Measurements from ENCODE around the gene CSGALNACT2.

CSGALNACT2 gene

GRCh38 chr10:43209651-43210141 lies 71.5 kb downstream of the CSGALNACT2 start:
- no peaks in the 10 kb centered on the region for H3K36me3 ChIP-seq (ENCODE audit: control insufficient read depth, insufficient read depth, low read length)
- no peak overlapping the region for H3K9ac ChIP-seq
- H3K79me2 ChIP-seq: no peaks in the 10 kb centered on the region
- no peak overlapping the region for H2AFZ ChIP-seq
- H3K4me1 ChIP-seq: no peaks in the 10 kb centered on the region
- TF ChIP-seq CTCF (IDR thresholded peaks at IDR 0.05): no peak
- H3K27ac ChIP-seq: no peak overlapping the region
- no peaks in the 10 kb centered on the region for H3K9me3 ChIP-seq (ENCODE audit: control insufficient read depth, low read length)
- no peak overlapping the region for H3K4me2 ChIP-seq (ENCODE audit: low read length)
- no peak overlapping the region for H3K4me3 ChIP-seq (ENCODE audit: low read depth, low read length)
- H3K27me3 ChIP-seq (ENCODE audit: control insufficient read depth, insufficient read depth, low read length): no peaks in the 10 kb centered on the region

- no peak for TF ChIP-seq CTCF (IDR thresholded peaks at IDR 0.05)
- Histone ChIP-seq H2AFZ (no peak overlapping the region), H3K4me2 (ENCODE audit: low read length) (no peak overlapping the region), H3K27ac (no peak overlapping the region), H3K79me2 (no peaks in the 10 kb centered on the region), H3K4me3 (ENCODE audit: low read depth, low read length) (no peak overlapping the region), H3K36me3 (ENCODE audit: control insufficient read depth, insufficient read depth, low read length) (no peaks in the 10 kb centered on the region), H3K9me3 (ENCODE audit: control insufficient read depth, low read length) (no peaks in the 10 kb centered on the region), H3K27me3 (ENCODE audit: control insufficient read depth, insufficient read depth, low read length) (no peaks in the 10 kb centered on the region), H3K4me1 (no peaks in the 10 kb centered on the region), H3K9ac (no peak overlapping the region)
Measured at GRCh38 chr10:43210556-43210955, 72.3 kb downstream of the CSGALNACT2 start.

GRCh38 chr10:43211030-43211429 lies 72.8 kb downstream of the CSGALNACT2 start:
- H3K79me2 ChIP-seq: no peaks in the 10 kb centered on the region
- no peaks in the 10 kb centered on the region for H3K27me3 ChIP-seq (ENCODE audit: control insufficient read depth, insufficient read depth, low read length)
- no peak for TF ChIP-seq CTCF (IDR thresholded peaks at IDR 0.05)
- no peaks in the 10 kb centered on the region for H3K4me1 ChIP-seq
- H2AFZ ChIP-seq: no peak overlapping the region
- H3K27ac ChIP-seq: no peak overlapping the region
- H3K4me2 ChIP-seq (ENCODE audit: low read length): no peak overlapping the region
- H3K4me3 ChIP-seq (ENCODE audit: low read depth, low read length): no peak overlapping the region
- H3K36me3 ChIP-seq (ENCODE audit: control insufficient read depth, insufficient read depth, low read length): no peaks in the 10 kb centered on the region
- H3K9ac ChIP-seq: no peak overlapping the region
- no peaks in the 10 kb centered on the region for H3K9me3 ChIP-seq (ENCODE audit: control insufficient read depth, low read length)

- Histone ChIP-seq H3K27me3 (ENCODE audit: control insufficient read depth, insufficient read depth, low read length) (no peaks in the 10 kb centered on the region), H3K9me3 (ENCODE audit: control insufficient read depth, low read length) (no peaks in the 10 kb centered on the region), H3K27ac (no peak overlapping the region), H3K36me3 (ENCODE audit: control insufficient read depth, insufficient read depth, low read length) (no peaks in the 10 kb centered on the region), H3K4me1 (no peaks in the 10 kb centered on the region), H3K79me2 (no peaks in the 10 kb centered on the region), H3K4me3 (ENCODE audit: low read depth, low read length) (no peak overlapping the region), H2AFZ (no peak overlapping the region), H3K9ac (no peak overlapping the region), H3K4me2 (ENCODE audit: low read length) (no peak overlapping the region)
- TF ChIP-seq CTCF (IDR thresholded peaks at IDR 0.05): no peak
Measured at GRCh38 chr10:43211431-43212042, 73.3 kb downstream of the CSGALNACT2 start.
